A549 treated with Mapracorat at 1 μM for 4 hours (cell line): ENCODE results near the gene PALMD. TPM values are rescaled to one million over a fixed set of nuclear protein-coding genes. Genes with fewer than 3 reads are reported as not detected.

Source experiments
- total RNA-seq: library from RNA; stranded (reverse); fragments of 200-300 nt; extraction: Qiagen RNA extraction; gene quantifications from 5 replicates; pipeline ENCODE4 v1.2.3, GENCODE V29; 2022

Gene PALMD
- total RNA-seq = 0.22 to 0.52 TPM (median 0.37 TPM) in 5 replicates

GRCh38 chr1:99645699-99646531, at the start of gene PALMD:
Gene PALMD, plus strand, starts transcription at chr1:99646113. Its CDS starts 205 bp downstream, at chr1:99646318.

Other genes starting within 250 kb of the PALMD start
- 1.5 to 2.3 TPM (median 1.9 TPM) in 5 replicates for gene FRRS1, start 120.5 kb downstream of the PALMD start, total RNA-seq
- 2.7 to 3.8 TPM (median 3.5 TPM) in 5 replicates for gene AGL, start 204.2 kb downstream of the PALMD start, total RNA-seq